ENCODE measurements around the gene GPR137. TPM values are rescaled to one million over a fixed set of nuclear protein-coding genes. Genes with fewer than 3 reads are reported as not detected.

GPR137 gene

Small RNA genes within 50 kb of the gene (small RNA-seq; reads per million reads assigned to genes)
- not detected for gene RF00019 (ENCODE audit: insufficient read depth)

Measured in neuronal stem cell (in vitro differentiated cells).